GM19467 (cell line): ENCODE measurements around the gene KSR2.
"Not testable (repeated sequence)": the region's sequence is repeated elsewhere in the genome, so short reads cannot be mapped to it uniquely, and the experiment has no call there.

Source experiments
- ATAC-seq: cut with Tn5 transposase; IDR thresholded peaks from one replicate; pipeline ENCODE4 v1.9.1; 2021; ENCODE audit warnings: mild to moderate bottlenecking, moderate library complexity; ENCODE audit not compliant: unreplicated experiment

The KSR2 gene

DNA sequence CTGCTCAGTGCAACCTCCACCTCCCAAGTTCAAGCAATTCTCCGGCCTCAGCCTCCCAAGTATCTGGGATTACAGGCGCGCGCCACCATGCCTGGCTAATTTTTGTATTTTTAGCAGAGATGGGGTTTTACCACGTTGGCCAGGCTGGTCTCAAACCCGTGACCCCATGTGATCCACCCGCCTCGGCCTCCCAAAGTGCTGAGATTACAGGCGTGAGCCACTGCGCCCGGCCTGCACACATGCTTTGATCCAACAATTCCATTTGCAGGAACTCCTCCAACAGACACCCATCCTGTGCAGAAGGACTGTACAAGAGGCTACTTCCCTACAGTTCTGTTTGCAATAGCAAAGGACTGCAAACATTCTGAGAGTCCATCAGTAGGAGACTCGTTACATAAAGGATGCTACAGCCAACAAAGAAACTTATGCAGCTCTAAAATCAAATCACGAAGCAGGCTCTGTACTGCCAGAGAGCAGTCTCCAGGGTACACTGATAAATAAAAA, 108.0 kb downstream of the KSR2 start:
- ATAC-seq, result not testable (repeated sequence)

DNA sequence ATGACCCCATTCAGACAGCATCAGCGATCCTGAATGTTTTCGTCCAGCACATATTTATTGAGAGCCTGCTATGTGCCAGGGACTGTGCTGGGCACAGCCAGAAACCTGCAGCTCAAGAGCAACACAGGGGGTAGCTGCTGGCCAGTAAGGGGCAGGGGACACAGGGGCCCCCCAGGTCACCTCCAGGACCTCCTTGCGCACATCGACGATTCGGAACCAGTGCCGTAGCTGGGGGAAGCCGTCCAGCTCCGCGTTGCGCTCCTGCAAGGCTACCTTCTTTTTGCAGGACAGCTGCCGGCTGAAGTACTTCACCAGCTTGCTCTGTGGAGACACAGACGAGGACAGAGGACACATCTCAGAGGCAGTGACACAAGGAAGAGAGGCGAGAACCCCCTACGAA, 108.7 kb downstream of the KSR2 start:
- ATAC-seq, result no peak

DNA sequence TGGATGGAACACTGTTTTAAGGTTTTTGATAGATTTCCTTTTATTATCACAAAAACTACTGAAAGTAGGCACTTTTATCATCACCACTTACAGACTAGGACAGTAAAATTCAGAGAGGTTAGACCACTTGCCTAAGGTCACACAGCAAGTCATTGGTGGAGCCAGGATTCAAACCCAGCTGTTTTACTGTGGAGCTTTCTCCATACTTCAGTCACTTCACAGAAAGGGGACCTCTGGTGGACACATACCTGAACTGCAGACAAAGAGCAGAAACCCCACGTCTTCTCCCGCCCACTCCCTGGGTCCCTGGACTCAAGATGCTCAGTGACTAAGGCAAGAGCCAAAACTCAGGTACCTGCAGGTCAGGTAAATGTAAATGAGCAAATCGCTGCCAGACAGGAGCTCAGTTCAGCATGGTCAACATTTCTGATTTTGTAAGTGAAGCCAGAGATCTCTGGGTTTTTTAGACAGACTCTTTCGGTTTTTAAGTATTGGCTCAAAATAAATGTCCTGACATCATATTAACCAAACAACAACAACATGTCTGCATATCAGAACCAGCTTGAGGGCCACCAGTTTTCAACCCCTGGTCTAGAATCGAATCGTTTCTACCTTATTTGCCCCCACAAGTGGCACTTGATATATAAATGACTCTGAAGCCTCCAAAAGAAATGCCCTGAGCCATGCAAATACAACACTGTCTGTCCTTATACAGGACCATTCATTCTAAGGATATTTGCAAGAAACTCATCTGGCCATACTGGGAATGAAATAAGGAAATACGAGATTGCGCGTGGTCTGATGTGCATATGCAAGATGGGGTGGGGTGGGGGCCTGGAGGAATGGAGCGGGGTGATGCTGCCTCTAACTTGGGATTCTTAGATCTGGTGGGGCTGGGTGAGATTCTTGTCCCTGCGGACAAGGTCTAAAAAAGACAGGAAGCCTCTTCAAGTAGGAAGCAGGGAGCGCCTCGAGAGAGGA, 110.9 kb downstream of the KSR2 start:
- ATAC-seq, result no peak

DNA sequence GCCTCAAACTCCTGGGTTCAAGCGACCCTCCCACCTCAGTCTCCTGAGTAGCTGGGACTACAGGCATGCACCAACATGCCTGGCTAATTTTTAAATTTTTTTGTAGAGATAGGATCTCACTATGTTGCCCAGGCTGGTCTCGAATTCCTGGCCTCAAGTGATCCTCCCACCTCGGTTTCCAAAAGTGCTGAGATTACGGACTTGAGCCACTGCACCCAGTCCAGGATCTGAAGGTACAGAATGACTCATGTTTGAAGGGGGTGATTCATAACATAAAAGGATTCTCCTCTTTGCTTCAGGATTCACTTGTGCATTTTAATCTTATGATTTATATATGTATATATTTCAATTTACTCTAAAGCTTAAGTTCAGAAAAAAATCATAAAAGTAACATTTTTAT, 111.7 kb downstream of the KSR2 start:
- not testable (repeated sequence) for ATAC-seq

DNA sequence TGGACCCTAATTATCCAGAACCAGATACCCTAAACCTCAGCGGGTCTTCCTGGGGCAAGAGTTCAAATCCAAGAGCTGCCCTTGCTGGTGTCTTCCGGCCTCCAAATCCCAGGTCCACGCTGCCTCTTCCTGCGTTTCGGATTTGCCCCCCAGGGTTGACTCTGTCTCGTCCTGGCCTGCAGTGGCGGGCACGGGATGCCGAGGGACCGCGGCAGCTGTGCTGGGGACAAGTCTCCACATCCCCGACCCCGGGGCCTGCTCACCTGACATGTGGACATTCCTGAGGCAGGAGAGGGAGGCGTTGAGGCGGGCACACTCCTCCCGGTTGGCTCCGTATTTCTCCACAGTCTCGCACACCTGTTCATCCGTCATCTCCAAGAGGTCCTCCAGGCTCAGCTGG, 113.6 kb downstream of the KSR2 start:
- ATAC-seq, result no peak

DNA sequence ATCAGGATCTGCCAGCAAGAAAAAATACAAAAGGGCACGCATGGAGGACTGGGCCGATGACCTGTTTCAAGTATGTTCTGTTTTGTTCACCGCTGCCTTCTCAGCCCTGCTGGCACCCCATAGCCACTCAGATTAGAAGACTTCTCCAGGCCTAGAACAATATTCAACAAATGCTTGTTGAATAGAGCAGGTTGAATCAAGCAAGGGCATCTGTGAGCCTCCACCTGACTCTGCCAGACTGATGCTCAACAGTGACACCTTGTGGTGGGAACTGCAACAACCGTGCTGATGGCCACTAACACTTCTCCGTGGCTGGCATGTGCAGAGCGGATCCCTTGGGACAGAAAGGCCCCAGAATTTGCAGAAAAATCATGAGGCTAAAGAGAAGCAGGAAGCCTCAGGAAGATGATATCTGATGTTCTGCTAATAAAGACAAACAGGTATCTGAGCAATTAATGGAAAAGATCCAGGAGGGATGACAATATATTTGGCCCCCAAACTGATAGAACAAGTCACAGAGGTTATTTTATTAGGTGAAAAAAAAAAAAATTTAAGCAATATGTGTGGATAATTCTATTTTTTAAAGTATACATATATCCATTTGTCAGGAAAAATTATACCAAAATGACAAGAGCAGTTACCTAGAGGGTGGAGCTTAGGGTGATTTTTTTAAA, 114.3 kb downstream of the KSR2 start:
- no peak for ATAC-seq

DNA sequence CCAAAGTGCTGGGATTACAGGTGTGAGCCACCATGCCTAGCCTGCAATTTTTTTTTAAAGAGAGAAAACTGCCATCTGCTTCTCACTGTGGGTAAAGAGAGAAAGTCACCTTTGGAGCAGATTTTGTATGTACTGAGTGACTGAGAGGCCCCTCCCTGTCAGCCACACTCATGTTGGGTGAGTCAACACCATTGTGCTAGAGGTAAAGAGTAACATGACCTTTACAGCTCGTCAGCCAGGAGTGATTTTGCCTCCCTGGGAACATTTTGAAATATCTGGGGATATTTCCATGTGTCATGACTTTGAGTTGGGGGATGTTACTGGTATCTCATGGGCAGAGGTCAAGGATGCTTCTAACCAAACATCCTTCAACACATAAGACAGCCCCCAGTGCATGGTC, 115.2 kb downstream of the KSR2 start:
- no peak for ATAC-seq

DNA sequence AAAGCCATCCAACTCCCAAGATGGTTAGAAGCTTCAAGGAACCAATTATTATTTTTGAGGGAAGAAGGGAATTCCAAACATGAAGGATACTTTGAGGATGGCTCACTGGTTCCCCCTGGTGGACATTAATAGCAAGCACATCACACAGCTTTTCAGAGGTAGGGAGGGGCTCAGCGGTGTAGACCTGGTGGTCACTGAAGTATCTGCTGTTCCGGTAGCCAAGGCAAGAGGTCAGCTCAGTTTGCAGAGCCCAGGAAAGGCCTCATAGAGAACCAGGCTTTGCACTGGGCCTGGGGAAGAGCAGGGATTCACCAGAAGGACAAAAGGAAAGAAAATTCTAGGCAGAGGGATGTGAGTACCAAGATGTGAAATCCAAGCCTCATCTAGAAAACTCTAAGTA, 118.7 kb downstream of the KSR2 start:
- no peak for ATAC-seq

DNA sequence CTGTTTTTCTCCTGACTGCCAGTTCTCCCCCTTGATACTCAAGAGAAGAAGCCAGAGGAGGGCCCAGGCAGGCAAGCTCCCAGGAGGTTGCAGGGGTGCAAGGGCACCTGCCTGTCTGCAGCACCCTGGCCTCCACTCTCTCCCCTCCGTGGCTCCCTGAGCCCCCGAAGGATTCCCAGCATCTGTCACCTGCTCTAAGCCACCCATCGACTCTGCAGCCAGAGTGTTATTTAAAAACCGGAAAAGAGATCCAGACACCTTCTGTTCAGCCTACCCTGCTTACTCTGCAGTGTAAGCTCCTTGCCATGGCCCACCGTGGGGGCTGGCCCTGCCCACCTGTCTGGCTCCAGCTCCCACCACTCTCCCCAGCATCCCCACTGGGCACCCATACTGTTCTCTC, 121.4 kb downstream of the KSR2 start:
- ATAC-seq, result no peak

DNA sequence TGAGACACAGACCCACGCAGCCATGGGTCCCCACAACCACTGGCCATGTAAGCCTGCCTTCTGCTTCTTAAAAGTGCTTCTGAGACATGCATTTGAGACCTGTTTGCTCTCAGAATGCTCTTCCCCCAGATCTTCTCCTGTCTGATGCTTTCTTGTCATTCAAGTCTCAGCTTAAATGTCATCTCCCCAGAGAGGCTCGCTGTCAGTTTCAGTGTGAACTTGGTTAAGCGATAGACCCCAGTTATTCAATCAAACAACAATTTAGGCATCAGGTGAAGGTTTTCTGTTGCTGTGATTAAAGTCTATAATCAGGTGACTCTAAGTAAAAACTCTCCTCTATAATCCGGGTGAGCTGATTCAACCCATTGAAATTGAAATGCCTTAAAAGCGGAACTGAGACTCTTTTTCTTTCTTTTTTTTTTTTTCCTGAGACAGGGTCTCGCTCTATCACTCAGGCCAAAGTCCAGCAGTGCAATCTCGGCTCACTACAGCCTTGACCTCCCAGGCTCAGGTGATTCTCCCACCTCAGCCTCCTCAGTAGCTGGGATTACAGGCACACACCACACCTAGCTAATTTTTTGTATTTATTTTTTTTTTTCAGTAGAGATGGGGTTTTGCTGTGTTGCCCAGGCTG, 123.4 kb downstream of the KSR2 start:
- ATAC-seq, result no peak

DNA sequence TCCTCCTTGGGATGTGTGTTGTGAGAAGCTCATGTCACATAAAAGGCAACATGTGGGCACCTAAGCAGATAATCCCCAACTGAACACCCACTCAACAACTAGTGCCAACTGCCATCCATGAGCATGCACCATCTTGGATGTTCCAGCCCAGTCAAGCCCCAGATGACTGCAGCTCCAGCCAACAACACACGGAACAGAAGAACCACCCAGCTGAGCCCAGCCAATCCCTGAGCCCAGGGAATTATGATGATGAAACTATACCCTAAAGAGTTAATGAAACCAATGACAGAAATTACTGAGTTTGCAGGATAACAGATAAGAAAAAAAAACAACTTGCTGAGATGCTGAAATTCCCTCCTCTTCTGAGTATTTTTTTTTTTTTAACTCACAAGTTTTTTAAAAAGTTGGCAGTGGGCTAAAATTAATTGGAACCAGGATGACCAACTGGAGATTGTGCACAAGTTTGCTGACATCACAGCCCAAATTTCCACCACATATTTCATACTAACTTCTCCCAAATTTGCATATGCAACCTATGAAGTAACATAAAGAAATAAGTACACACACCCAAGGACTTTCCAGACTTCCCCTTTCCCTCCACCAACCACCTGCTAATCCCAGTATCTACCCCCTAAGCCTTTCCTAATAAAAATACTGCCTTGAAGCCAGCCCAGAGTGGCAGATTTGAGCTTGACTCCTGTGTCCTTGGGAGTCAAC, 124.5 kb downstream of the KSR2 start:
- ATAC-seq, result no peak

DNA sequence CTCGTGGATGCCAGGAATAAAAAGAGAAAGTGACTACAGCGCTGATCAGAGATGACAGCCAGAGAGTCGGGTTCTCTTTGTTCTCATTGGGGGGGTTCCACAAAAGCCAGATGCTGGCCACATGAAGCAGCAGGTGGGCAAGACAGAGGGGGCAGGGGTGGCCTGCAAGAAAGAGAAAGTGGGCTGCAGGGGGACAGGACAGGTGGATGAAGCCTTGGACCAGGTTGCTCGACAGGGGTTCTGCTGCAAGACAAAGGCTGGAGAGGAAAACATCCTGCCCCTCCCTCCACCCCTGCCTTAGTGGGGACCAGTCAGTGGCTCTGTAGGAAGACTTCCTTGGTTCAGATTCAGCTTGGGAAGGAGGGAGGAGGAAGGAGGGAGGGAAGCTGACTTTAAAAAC, 126.2 kb downstream of the KSR2 start:
- ATAC-seq, result no peak

DNA sequence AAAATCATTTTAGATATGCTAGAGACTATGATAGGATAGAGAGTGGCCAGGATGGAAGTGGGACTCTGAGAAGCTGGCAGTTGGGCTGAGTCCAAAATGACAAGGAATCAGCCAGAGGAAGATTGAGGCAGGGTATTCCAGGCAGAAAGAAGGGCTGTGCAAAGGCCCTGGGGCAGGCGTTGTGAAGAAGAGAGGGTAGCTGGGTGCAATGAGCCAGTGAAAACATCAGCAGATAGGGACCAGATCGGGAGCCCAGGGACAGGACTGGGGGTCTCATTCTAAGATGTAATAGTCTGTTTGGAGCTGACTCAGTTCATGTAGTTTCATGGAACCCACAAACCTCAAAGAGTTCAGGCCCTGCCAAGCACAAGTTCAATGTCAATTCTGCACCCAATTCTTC, 126.6 kb downstream of the KSR2 start:
- no peak for ATAC-seq

DNA sequence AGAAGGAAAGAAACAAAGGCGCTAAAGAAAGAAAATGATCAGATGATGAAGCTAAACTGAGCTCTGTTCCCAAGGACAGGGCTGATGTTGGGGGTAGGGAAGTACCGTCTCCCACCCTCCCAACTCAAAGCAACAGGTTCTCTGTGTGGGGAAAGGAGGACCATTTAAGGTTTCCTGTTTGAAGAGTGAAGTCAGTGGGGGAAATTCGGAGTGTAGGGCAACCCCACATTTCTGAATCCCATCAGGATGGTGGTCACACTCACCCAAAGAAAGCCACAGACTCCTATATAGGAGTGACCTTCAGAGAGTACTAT, 131.1 kb downstream of the KSR2 start:
- ATAC-seq, result no peak

DNA sequence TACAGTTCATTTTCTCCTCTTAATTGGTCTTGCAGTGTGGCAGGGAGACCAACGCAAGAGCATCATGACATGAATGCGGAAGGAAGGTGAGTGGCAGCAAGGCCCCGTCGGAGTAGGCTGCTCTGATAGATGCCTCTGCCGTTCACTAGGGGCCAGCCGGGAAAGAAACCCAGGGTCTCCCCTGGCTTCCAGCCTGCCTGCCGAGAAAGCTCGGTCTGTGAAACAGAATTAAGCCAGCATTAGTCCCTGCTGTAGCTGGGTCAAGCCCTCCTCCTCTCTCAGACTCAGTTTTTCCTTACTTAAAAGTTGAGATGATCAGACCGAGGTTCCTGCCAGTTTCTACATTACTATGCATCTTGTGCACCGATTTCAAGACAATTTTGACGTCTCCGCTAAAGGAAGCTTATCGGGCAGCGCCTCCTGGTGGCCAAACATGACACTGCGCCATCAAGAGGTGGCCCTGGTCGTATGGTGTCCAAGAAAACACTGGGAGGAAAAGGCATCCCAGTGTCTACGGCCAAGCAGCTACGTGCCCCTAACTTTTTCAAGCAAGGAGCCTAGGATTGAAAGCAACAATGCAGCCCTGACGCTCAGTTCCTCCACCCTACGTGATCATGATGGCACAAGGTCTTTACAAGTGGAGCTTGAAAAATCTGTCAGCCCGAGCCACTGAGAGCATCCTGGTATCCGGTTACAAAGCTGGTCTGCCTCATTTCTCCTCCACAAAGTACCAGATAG, 131.6 kb downstream of the KSR2 start:
- peak; percentile 53 for ATAC-seq

DNA sequence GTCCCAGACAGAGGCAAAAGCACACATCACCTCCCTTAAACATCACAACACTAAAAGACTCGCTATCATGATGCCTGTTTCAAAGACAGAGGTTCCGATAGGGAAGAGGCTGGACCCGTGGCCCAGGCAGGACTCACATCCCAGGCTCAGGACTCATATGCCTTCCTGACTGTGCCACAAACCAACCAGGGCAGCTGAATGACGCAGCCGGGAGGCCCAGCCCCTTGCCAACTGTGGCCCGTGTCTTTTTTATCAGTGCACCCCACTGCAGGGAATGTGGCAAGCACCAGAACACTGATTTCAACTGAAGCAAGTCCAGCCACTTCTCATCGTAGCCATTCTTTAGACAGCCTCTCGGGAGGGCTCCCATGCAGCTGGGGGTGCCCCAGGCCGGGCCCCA, 132.3 kb downstream of the KSR2 start:
- ATAC-seq, result no peak

DNA sequence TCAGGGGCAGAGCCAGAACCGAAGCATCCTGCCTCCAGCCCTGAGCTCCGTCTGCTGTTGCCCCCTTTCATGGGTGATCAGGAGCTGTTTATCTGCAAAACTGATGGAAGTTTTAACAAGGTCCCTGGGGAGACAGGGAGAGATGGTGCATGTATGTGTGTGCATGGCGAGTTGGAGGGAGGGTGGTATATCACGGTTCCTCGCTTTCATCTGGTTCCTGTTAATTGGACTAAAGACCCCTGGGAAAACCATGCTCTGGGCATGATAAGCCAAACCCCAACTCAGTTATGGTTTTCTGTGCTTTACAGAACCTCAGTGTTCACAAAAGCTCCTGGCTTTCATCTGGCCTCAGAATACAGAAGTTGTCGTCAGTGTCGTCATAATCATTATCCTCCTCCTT, 133.6 kb downstream of the KSR2 start:
- ATAC-seq, result no peak

DNA sequence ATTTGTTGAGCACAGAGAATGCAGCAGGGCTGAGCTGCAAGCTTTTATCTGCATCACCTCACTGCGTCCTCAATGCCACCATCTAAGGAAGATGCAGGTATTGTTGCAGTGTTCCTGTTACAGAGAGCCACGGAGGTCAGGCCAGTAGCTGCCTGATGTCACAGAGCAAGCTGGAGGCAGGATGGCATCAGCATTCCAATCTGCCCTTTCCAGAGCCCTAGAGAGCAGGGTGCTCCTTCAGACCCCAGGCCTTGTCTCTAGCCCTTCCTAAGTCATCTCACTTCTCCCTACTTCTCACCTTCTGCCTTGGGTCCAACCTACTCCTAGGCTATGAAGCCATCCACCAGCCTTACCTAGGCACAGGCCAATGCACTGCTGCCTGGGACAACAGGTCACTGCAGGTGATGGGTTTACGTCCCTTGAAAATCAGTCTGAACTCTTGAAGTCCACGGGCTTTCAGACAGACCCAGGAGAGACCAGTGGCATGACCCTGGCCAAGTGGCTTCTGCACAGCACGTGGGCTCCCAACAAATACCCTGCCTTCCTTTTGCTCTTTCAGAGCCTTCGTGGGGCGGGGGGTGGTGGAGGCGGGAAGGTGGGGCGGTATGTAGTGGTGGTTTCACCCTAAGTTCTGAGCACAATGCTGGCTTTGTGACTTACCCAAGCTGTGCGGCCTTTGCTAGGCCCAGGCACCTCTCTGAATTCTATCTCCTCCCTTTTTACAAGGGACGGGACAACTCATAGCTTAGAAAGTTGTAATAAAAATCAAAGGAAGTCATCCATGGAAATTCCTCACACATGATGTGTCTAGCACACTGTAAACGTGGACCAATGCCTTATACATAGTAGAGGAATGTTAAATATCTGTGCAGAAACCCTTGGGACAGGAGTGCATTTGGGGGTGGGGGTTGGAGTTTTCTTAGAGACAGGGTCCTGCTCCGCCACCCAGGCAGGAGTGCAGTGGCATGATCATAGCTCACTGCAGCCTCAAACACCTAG, 136.0 kb downstream of the KSR2 start:
- ATAC-seq, result no peak

DNA sequence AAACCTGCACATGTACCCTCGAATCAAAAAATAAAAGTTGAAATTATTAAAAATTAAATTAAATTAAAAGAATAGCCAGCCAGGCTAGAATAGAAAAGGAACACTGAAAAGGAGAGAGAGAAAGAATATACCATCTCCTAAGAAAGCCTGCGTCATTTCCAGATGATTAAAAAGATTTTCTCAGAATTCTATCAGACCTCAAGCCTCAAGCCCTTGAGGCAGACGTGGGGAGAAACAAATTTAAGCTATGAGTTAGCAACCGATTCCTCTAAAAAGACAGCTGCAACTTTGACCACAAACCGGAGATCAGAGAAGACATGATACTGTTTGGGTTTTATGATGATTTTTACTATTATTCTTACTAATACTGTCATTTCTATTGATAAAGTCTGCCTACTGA, 138.3 kb downstream of the KSR2 start:
- no peak for ATAC-seq
